ENCODE data around the gene ZNF536. TPM values are rescaled to one million over a fixed set of nuclear protein-coding genes. Genes with fewer than 3 reads are reported as not detected.

ZNF536 gene
- total and polyA plus RNA-seq, 10 of the 15 experiments (the other 5 are each of a cell fraction or from before 2014, with no cell fraction given): not detected

GRCh38 chr19:30376826-30377425 is 4.7 kb downstream of the ZNF536 start:
- Histone ChIP-seq H3K27ac (ENCODE audit: control insufficient read depth, insufficient read depth) (no peak overlapping the region), H3K4me1 (ENCODE audit: control insufficient read depth, insufficient read depth, low read length) (no peaks in the 10 kb centered on the region), H3K27me3 (replicated peaks in 1 of 2; ENCODE audit: control insufficient read depth in 2 of 2, insufficient read depth in 2 of 2, low read length in 1 of 2) (no peaks in the 10 kb centered on the region), H3K9ac (ENCODE audit: control insufficient read depth, insufficient read depth, low read length) (no peak overlapping the region), H3K4me2 (ENCODE audit: control insufficient read depth, insufficient read depth) (no peak overlapping the region), H4K20me1 (ENCODE audit: control insufficient read depth, insufficient read depth) (no peaks in the 10 kb centered on the region), H3K9me3 (replicated peaks; ENCODE audit: control insufficient read depth, insufficient read depth, low read length) (no peaks in the 10 kb centered on the region), H3K79me2 (ENCODE audit: control insufficient read depth, insufficient read depth, low read length) (no peaks in the 10 kb centered on the region), H3K4me3 (no peak overlapping the region), H2AFZ (ENCODE audit: control insufficient read depth, low read depth, low read length) (no peak overlapping the region), H3K36me3 (ENCODE audit: control insufficient read depth in 2 of 2, insufficient read depth in 2 of 2, low read length in 1 of 2) (no peaks in the 10 kb centered on the region)
- RAD21 ChIA-PET (ENCODE audit: unreplicated experiment): no interaction called here
- CTCF ChIA-PET: no interaction called here
- in situ Hi-C loops (cut with MboI) (no loop called here), intact Hi-C loops (cut with micrococcal nuclease; ENCODE audit: unreplicated experiment) (no loop called here)
- no TSS peak for BruUV-seq (replicated peaks)
- TF ChIP-seq E2F4 (IDR thresholded peaks at IDR 0.05; ENCODE audit: low read depth, low read length): no peak
- no peak for TF ChIP-seq BCL11A (IDR thresholded peaks at IDR 0.05; ENCODE audit: low read depth, low read length)
- TF ChIP-seq SMAD5 (IDR thresholded peaks at IDR 0.05; ENCODE audit: low read depth): no peak
- TF ChIP-seq PRDM15 (CRISPR knock-in tag; IDR thresholded peaks at IDR 0.05): no peak
- FAIRE-seq: no peak
- POLR2A ChIA-PET: no interaction called here
- no peak for DNase-seq (ENCODE audit: low read depth, low spot score)
- SMC1A ChIA-PET (ENCODE audit: uncharacterized antibody, unreplicated experiment): no interaction called here
- WGBS (ENCODE audit: insufficient coverage, insufficient replicate concordance, low lambda C conversion rate, missing lambda C conversion rate): 30% methylated on average over 15 of the region's 15 CpGs
- no peak for ATAC-seq
